CD4-positive, alpha-beta T cell treated with Interleukin-10 for 1 hour (primary cell): Measurements from ENCODE around the gene SPRY1.

Experiments
- DNase-seq: peaks from one replicate; pipeline ENCODE4 v3.0.0-alpha.2; 2020

Gene SPRY1

DNA sequence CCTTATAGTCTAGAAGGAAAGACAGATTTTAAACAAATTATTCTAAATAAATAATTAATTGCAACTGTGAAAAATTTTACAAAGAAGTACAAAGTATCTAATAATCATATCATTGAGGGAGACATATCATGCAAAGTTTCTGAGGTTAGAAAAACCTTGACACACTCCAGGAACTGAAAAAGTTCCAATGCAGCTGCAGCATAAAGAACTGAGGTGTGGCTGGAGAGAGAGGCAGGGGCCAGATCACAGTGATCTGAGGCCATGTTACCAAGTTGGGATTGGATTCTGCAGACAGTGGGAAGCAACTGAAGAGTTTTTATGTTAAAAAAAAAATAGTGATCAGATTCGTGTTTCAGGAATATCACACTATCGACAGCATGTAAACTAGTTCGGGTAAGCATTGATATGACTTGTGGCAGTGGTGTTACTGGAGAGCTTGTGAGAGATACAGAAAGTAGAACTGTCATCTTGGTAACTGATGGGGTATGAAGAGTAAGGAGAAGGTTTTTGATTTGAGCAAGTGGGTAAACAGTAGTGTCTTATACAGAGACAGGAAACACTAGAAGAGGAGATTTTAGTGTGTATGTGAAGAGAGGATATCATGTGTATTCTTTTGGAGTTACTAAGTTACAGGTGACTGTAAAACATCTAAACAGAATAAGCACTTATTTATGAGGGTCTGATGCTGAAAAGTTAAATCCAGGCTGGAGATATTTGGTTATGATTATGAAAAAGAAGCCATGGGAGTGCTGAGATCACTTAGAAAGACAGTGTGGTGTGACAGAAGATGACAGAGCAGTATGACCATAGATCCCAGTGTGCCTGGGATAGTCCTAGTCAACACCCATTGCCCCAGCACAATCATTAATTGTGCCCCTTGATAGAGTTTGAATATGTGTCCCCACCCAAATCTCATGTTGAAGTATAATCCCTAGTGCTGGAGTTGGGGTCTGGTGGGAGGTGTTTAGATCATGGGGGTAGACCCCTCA, 15.6 kb upstream of the SPRY1 start:
- DNase-seq, result no peak

DNA sequence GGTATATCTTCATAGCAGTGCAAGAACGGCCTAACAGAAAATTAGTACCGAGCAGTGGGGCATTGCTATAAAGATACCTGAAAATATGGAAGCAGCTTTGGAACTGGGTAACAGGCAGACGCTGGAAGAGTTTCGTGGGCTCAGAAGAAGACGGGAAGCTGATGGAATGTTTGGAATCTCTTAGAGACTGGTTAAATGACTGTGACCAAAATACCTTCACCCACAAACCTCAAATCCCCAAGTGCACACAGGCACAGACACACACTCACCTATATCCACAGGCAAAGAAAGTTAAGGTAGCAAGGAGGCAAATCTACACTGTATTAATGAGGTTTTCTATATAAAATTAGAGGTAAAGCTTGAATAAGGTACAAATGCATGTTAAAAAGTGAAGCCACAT, 14.6 kb upstream of the SPRY1 start:
- DNase-seq, result no peak

DNA sequence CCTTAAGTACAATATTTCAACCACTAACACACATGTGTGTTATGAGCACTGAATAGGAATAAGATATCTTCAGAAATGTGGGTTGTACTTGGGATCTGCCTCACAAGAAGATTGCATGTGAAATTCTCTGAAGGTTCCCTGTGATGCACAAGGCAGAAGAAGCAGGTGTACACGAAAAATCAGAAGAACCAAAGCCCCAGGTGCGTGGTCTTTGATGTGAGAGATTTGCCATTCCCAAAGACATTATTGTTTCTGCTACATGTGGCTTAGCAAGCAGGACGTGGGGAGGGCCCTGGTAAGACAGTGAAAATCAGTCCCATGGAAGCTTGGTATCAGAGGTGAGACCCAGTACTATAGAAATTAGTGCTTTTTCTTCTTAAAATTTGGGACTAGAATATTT, 13.0 kb upstream of the SPRY1 start:
- no peak for DNase-seq

DNA sequence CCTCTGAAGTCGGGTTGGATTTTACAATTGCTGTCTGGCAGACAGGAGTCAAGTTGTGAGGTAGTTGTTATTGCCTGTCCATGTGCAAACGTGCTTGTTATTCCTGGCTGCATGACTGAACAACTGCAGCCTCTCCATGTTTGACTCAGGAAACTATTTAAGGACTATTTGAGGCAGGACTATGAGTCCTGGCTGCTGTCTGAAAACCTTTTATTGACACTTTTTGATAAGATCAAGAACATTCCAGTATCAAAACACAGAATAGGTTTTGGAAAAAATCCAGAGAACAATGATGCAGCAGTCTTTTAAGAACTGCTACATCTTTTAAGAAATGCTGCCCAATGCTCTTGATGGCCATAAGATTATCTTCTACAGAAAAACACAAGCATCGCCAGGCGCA, 10.0 kb upstream of the SPRY1 start:
- no peak for DNase-seq

DNA sequence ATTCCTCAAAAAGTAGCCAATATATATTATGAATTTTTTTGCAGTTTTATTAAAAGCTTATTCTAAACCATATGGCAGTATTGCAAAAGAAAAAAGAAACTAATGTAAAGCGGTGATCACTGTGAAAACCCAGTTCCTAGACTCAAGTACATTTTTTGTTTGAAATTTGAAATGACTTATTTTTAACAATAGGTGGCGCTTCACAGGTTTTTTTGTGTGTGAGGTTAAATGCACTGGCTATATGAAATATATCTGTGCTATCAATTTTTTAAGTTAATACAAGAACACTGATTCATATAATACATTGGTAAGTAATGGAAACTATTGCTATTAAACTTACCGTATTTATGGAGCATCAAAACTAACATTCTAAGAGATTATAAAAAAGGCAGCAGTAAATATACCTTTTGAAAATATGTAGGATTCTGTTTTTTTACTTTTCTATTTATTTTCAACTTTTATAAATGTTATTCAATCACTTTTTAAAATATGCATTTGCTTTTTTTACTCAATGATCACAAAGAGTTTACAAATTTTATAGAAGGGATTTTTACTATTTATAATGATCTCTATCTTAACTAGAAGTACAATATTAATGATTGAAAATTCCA, 5.6 kb upstream of the SPRY1 start:
- peak; percentile 40 for DNase-seq

DNA sequence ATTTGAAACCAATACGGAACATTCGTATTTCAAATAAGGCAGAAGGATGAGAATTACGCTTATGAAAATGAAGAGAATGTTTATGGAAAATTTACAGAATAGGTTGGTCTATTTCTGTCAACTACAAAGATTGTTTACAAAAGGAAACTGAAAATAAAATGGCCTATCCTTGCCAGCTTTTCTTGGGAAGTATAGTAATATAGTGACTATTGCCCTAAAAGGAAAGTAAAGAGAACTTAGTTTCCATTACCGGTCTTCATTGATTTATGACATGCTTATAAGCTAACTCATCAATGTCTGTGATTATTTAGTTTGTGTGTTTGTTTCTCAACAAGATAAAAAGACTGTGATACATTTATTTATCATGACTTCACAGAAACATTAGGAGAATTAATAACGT, 2.9 kb upstream of the SPRY1 start:
- DNase-seq, result no peak

DNA sequence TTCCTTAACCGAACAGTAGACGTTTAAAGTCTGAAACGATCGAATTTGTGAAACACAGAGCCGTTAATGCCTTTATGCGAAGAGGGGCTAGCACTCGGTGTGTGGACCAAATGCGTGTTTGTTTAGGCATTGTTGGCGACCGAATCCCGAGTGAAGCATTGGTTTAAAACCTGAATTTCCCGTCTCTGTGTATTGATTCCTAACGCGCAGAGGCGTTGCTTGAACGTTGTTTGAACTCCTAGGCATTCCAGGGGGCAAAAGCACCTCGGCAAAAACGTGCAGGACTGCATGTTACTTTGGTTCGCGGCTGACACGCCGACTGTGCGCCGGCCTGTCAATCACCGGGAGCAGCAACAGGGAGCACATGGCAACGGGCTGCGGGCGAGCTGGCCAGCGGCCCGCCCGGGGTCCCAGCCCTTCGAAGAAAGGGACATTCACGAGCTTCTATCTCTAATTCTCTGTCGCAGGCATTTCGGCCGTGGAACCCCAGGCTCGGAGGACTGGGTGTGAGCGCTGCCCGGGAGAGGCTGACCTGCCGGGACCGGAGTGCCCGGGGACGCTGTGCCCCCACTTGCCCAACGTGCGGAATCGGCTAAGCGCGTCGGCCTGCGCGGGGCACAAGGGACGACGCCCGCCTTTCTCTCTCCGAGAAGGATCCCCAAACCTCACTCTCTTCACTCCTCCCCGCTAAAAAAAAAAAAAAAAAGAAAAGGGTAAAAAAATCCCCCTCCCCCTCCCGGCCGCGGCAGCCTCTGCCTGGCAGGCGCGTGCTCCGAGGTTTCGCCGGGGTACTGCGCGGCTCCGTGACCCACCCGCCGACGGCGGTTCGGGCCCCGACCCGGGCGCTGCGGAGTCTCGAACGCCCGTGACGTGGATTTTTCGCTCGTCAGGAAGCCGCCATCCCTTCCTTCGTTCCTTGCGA, 810 bp downstream of the SPRY1 start:
- peak; percentile 46 for DNase-seq

DNA sequence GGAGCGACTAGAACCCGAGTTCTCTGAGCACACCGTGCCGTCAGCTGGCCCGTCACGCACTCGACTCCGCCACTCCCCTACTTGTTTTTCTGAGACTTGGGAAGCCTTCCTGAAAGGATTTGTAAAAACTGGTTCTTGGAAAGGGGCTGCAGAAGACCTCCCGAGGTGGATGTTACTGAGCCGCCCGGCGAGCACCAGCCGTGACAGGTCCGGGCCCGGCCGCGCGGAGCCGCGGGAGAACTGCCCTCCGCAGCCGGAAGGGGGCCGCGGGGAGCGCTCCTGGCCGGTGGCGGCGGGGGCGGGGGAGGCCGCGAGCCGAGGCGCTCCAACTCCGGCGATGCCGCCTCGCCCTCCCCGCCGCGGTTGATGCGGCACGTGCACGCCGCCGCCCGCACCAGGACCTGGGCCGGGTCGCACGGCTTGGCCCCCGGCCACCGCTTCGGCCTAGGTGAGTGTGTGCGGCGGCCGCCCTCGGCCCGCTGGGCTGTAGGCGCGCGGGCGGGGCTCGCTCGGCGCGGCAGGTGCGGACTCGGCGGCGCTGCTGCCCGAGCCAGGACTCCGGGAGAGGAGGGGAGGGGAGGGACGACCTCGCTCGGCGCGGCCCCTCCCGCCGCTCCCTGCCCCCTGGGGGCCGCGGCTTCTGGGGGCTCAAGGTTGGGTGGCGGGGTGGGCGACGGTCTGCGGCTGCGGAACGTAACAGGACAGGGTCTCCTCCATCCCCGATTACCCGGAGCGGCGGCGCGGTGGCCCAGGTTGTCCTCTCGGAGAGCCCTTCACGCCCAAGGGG, 1.7 kb downstream of the SPRY1 start:
- DNase-seq, result peak; percentile 58

DNA sequence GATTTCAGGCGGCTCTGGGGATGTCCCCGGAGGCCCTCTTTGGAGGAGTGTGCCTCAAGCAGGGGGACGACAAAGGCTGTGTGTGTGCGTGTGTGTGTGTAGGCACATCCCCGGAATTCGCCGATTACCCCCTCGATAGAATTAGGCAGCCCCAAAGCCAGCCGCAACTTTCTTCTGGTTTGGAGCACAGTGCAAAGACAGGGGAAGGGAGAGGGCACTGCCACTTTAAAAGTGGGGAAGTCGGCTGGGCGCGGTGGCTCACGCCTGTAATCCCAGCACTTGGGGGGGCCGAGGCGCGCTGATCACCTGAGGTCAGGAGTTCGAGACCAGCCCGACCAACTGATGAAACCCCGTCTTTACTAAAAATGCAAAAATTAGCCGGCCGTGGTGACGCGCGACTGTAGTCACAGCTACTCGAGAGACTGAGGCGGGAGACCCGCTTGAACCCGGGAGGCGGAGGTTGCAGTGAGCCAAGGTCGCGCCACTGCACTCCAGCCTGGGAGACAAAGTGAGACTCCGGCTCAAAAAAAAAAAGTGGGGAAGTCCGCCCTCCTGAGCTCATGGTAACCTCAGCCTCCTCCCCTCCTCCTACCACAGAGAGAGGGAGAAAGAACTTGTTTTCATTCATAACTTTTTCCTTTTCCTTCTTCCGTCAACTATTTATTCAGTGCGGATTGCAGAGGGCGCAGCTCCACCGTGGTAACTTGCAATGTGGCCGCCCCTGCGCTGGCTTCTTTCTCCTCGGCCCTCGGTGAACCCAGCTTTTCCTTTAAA, 2.4 kb downstream of the SPRY1 start:
- DNase-seq, result peak; percentile 56

DNA sequence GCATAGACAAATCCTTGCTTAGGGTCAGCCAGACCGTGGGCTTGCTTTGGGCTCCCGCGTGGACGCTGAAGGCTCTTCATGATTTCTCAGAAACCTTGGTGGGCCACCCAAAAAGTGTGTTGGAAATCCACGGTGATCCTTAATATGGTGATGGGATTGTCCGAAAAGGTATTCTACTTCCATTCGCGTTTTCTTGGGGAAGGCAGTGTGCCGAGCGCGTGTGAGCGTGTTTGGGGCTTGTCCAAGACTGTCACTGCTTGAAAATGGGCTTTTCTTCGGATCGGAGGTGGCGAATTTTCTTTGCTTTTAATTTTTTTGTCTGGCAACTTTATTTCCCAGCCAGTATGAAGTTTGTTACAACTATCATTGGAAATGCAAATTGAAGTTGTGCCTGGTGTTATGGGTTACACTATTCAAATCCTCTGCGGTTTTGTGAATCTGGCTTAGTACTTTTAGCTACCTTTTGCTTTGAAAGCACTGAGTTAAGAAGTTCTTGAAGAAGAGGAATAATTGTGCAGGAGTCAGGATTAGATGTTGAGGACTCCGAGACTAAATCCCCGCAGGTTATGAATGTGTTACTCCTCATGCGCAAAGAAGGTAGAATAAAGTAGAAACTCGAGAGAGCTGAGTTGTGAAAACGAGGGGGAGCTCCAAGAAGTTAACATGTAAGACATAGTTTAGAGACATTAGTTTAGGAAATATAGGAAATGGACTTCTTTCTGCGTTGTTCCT, 3.2 kb downstream of the SPRY1 start:
- DNase-seq, result no peak

DNA sequence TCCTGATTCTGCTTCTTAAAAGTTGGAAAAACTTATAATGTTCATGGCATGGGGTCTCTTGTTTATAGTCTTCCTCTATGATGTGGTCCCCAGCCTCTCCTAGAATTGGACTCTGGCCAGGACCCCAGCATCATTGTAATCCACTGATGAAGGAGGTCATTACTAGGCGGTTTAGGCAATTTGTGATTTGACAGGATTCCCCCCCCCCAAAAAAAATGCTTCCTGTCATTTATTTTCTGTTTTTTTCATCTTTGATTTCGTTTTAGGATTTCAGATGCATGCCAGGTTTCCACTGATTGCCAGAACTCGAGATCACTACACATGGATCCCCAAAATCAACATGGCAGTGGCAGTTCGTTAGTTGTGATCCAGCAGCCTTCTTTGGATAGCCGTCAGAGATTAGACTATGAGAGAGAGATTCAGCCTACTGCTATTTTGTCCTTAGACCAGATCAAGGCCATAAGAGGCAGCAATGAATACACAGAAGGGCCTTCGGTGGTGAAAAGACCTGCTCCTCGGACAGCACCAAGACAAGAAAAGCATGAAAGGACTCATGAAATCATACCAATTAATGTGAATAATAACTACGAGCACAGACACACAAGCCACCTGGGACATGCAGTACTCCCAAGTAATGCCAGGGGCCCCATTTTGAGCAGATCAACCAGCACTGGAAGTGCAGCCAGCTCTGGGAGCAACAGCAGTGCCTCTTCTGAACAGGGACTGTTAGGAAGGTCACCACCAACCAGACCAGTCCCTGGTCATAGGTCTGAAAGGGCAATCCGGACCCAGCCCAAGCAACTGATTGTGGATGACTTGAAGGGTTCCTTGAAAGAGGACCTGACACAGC, 4.9 kb downstream of the SPRY1 start:
- DNase-seq, result no peak

DNA sequence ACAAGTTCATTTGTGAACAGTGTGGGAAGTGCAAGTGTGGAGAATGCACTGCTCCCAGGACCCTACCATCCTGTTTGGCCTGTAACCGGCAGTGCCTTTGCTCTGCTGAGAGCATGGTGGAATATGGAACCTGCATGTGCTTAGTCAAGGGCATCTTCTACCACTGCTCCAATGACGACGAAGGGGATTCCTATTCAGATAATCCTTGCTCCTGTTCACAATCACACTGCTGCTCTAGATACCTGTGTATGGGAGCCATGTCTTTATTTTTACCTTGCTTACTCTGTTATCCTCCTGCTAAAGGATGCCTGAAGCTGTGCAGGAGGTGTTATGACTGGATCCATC, 5.5 kb downstream of the SPRY1 start:
- no peak for DNase-seq

DNA sequence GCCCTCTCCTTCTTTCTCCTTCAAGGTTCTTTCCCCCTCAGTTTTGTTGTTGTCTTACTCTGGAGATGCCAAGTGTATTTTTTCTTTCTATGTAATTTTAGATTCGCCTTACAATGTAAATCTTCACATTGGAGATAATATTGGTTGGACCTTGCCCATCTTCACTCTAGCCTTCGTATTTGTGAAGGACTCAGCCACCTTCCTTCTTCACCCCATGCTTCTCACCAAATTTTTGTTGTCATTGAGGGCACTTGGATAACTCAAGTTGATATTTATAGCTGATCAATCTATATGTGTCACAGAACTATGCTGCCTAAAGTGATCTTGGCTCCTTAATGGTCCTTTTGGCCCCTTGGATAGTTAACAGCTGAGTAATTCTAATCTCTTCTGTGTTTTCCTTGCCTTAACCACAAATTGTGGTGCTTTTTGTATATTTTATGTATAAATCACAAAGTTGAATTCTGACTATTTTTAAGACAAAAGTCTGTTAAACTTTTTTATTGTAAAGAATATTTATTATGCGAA, 6.5 kb downstream of the SPRY1 start:
- no peak for DNase-seq

DNA sequence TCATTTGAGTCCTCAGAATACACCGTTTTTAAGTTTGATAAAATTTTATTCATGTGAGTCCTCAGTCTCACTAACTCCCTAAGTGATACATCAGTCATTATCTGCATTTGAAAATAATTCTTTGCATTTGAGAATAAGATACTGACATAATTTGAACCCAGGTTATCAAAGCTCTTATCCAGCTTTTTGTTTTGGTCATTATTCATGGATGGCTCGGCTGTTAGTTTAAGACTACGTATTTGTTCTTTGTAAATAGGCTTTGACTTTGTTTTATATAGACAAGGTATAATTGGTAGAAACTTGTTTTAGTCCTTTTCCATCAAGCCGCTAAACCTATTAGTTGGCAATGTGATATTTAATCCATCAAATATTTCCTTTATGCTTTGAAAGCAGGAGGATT, 7.9 kb downstream of the SPRY1 start:
- DNase-seq, result no peak

DNA sequence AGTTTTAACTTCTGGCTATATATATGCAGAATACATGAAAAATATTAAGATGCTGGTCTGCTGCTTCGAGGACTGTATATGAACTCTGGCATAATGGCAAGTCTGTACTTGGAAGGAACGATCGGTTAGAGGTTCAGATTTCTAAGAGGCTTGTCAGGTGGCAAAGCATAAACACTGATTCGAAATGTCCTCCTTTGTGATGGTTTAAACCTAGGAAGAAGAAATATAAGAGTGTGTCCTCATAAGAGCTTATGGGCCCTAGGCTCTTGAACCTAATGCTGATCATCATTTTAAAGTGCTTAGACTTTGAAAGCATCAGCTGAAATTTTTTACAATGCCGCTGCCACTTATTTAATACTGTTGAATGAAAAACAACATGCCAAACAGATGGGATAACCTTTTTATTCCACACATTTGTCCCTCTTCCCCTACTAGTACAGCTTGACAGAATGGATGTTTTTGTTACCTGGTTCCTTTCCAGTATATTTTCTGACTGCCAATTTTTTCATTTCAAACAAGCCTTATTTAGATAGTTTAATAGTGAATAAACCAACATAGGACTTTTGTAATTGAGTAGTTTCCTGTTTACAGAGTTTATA, 8.8 kb downstream of the SPRY1 start:
- DNase-seq, result no peak

DNA sequence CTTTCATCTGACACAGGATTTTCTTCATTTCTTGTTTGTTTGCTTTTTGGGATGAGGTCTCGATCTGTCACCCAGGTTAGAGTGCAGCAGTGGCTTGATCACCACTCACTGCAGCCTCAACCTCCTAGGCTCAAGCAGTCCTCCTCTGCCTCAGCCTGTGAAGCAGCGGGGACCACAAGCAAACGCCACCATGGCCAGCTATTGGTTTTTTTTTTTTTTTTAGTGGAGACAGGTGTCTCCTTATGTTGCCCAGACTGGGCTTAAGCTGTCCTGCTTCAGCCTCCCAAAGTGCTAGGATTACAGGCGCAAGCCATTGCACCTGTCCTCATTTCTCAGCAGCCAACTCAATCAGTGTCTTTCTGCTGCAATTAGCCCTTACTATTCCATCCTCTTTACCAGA, 10.3 kb downstream of the SPRY1 start:
- DNase-seq, result no peak

DNA sequence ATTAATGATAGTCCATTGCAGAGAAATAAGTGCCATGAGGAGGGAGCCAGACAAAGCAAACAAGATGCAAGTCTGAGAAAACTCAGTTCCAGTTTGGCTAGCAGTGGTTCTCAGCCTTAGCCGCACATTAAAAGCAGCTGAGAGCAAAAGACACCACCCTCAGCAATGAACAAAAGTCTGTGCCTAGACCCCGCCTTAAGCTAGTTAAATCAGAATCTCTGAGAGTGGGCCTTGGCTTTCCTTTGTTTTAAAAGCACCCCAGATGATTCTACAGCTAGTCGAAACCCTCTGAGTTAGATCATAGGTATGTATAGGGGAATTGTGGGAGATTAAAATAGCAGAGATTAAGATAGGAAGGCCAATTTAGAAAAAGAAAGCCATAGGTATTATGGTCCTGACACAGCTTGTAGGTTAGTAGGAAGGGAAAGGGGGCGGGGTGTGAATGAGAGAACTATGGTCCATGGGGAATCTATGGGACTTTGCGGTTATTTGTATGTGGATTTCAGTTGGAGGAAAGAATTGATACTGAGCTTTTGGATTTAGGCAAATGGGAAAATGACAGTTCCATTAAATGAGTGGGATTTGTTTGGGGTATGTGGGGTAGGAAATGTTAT, 12.0 kb downstream of the SPRY1 start:
- DNase-seq, result no peak

DNA sequence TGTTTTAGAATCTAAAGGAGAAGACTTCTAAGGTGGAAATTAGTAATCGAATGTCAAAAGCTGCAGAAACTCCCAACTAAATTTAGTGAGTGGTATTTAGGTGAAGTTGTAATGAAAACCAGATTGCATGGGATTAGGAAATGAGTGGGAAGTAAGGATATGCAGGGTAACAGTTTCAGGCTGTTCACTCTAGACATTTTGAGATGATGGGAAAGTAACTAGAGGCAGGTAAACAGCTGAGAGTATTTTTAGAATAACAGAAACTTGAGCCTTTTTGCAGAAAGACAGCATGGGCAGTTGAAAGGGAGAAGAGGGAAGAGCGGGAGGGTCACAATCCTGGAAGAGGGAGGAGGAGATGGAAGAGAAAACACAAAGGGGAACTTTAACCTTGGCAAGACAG, 12.7 kb downstream of the SPRY1 start:
- DNase-seq, result no peak

DNA sequence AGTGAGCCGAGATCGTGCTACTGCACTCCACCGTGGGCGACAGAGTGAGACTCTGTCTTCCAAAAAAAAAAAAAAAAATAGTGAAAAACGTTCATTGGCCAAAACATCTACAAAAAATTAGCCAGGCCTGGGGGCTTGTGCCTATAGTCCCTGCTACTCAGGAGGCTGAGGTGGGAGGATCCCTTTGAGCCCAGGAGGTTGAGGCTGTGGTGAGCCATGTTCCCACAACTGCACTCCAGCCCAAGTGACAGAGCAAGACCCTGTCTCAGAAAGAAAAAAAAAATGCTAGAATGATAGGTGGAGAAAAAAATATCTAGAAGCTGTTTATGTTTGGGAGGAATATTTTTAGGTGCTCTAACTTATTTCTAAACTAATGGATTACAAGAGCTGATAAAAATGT, 14.9 kb downstream of the SPRY1 start:
- no peak for DNase-seq
